Gastroesophageal sphincter (tissue), 4 donors: ENCODE results near the gene OSBPL1A. TPM values are rescaled to one million over a fixed set of nuclear protein-coding genes. Genes with fewer than 3 reads are reported as not detected.

Experiments used
- ATAC-seq: fragments of 150-250 bp; one replicate; pipeline ENCODE4 v1.9.1; 2016; ENCODE audit warnings: mild to moderate bottlenecking, moderate library complexity
- H3K27ac ChIP-seq, 4 donors: fragments of 200-600 bp; sonication (generic) in 3 of 4; 1 replicate in 3 of 4; 2 replicates in 1 of 4; pipeline ENCODE4 v1.5.1; 2016 to 2019
- H3K27me3 ChIP-seq: fragments of 200-600 bp; sonication (generic); one replicate; pipeline ENCODE4 v1.5.1; 2019
- H3K36me3 ChIP-seq, 2 donors: fragments of 200-600 bp; sonication (generic); one replicate each; pipeline ENCODE4 v1.5.1; 2019; ENCODE audit warnings: control low read depth in 1 of 2
- H3K4me1 ChIP-seq, 3 donors: fragments of 200-600 bp; sonication (generic); 1 replicate in 2 of 3; 2 replicates in 1 of 3; pipeline ENCODE4 v1.5.1; 2016 to 2019; ENCODE audit warnings: control low read depth in 2 of 3
- H3K4me3 ChIP-seq, 2 donors: fragments of 200-600 bp; sonication (generic); one replicate each; pipeline ENCODE4 v1.5.1; 2019; ENCODE audit warnings: mild to moderate bottlenecking in 1 of 2, moderate library complexity in 1 of 2
- H3K9me3 ChIP-seq, 3 donors: fragments of 200-600 bp; sonication (generic); one replicate each; pipeline ENCODE4 v1.5.1; 2017 to 2019; ENCODE audit warnings: control low read depth in 2 of 3
- CTCF ChIP-seq, 4 experiments: fragments of 200-600 bp in 2 of 4; fragments of 450-650 bp in 2 of 4; sonication (generic) in 1 of 4; IDR thresholded peaks; one replicate each; pipeline ENCODE4 v1.5.1; 2017 to 2019; ENCODE audit warnings: antibody characterized with exemption in 4 of 4, mild to moderate bottlenecking in 2 of 4, moderate library complexity in 2 of 4
- EP300 ChIP-seq: sonication (generic); formaldehyde crosslinking; IDR thresholded peaks from one replicate; pipeline ENCODE4 v1.6.1; 2017; ENCODE audit warnings: antibody characterized with exemption, mild to moderate bottlenecking
- POLR2A ChIP-seq, 2 donors: fragments of 450-650 bp; IDR thresholded peaks; one replicate each; pipeline ENCODE4 v1.6.1; 2017; ENCODE audit warnings: antibody characterized with exemption in 2 of 2, mild to moderate bottlenecking in 2 of 2, moderate library complexity in 1 of 2
- POLR2AphosphoS5 ChIP-seq: sonication (generic); formaldehyde crosslinking; IDR thresholded peaks from one replicate; pipeline ENCODE4 v1.6.1; 2017; ENCODE audit warnings: antibody characterized with exemption
- WGBS, 2 donors: methylation state at CpG; one replicate each; pipeline ENCODE4 v1.1.5; 2018; ENCODE audit warnings: low coverage in 1 of 2; 5-methylcytosine and 5-hydroxymethylcytosine counted together
- total RNA-seq, 4 donors: library from RNA; depleted of rRNA; stranded (reverse); fragments of >200 nt; gene quantifications; one replicate each; pipeline ENCODE4 v1.1.0, GENCODE V29; 2016

OSBPL1A gene
- total RNA-seq, 4 donors from 2014 or later, result 97.1 to 120 (median 116) TPM

DNA sequence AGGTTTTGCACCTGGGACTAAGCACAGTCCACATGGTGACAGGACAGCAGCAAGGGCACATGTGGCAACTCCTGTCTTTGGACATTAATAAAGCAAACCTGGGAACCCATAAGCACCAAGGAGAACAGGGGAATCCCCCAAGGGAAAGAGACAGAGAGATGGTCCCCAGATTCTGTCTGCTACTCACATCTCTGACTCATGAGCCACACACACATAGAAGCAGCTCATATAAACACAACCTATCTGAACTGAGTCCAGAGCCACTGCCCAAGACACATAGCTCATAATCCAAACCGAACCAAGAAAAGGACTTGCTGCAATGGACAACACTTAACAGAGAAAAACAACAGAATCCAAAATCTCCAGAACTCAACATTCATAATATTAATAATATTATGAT lies 82.5 kb downstream of the OSBPL1A start:
- Histone ChIP-seq H3K36me3 (peaks cover 0 to 21% of the 10 kb centered on the region in 2 donors), H3K27ac (no peak overlapping the region), H3K9me3 (no peaks in the 10 kb centered on the region), H3K4me1 (no peaks in the 10 kb centered on the region), H3K27me3 (no peaks in the 10 kb centered on the region), H3K4me3 (no peak overlapping the region)
- WGBS, 2 donors, result 80 to 86% methylated on average over 1 of the region's 1 CpG
- ATAC-seq, result no peak
- TF ChIP-seq CTCF (IDR thresholded peaks at IDR 0.05), result no peak
- TF ChIP-seq POLR2A (IDR thresholded peaks at IDR 0.05), result no peak
- no peak for TF ChIP-seq POLR2AphosphoS5
- TF ChIP-seq EP300, result no peak

DNA sequence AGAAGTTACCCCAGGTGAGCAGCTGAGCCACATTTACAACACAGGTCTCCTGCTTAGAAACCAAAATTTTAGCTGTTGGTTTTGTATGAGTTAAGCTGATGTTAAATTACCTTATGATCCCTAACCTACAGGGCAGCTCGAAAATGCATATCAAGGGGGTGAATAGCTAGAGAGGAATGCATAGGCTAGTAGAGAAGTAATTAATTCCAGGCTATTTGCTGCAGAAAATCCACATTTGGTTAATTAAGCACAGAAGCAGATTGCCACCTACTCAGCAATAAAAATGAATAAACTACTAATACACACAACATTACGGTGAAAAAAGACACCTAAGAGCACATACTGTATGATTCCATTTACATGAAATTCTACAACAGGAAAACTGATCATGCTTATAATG lies 91.4 kb downstream of the OSBPL1A start:
- Histone ChIP-seq H3K4me1 (no peaks in the 10 kb centered on the region), H3K4me3 (no peak overlapping the region), H3K27me3 (no peaks in the 10 kb centered on the region), H3K36me3 (peaks cover 0 to 24% of the 10 kb centered on the region in 2 donors), H3K9me3 (no peaks in the 10 kb centered on the region), H3K27ac (no peak overlapping the region)
- ATAC-seq, result no peak
- no peak for TF ChIP-seq EP300
- TF ChIP-seq CTCF (IDR thresholded peaks at IDR 0.05), result no peak
- no peak for TF ChIP-seq POLR2A (IDR thresholded peaks at IDR 0.05)
- no peak for TF ChIP-seq POLR2AphosphoS5
- WGBS, 2 donors, result 81 to 96% methylated on average over 2 of the region's 2 CpGs

DNA sequence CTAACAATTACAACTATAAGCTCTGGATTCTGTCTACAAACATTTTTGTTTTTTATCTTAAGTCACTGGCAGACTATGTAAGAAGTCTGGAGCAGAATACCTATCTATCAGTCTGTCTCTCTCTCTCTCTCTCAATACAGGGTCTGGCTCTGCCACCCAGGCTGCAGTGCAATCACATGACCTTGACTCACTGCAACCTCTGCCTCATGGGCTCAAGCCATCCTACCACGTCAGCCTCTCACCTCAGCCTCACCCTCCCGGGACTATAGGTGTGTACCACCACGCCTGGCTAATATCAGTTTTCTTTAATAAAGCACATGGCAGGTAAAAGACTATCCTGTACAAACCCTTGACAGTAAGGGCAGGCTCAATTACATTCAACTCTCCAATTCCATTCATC lies 96.9 kb downstream of the OSBPL1A start:
- no peak overlapping the region for H3K4me3 ChIP-seq
- H3K36me3 ChIP-seq, result peaks cover 0 to 17% of the 10 kb centered on the region in 2 donors
- no peak for ATAC-seq
- H3K4me1 ChIP-seq, result no peaks in the 10 kb centered on the region
- no peaks in the 10 kb centered on the region for H3K9me3 ChIP-seq
- no peak overlapping the region for H3K27ac ChIP-seq
- 92% methylated on average over 3 of the region's 3 CpGs; no CpG with 5 or more reads in 1 of the 2 donors for WGBS, 2 donors
- TF ChIP-seq POLR2AphosphoS5 (no peak), EP300 (no peak), POLR2A (IDR thresholded peaks at IDR 0.05) (no peak), CTCF (IDR thresholded peaks at IDR 0.05) (no peak)
- H3K27me3 ChIP-seq, result no peaks in the 10 kb centered on the region

GRCh38 chr18:24296276-24296675 lies 101.3 kb downstream of the OSBPL1A start:
- H3K27ac ChIP-seq, result no peak overlapping the region
- TF ChIP-seq POLR2AphosphoS5, result no peak
- no peak for TF ChIP-seq POLR2A (IDR thresholded peaks at IDR 0.05)
- no peak for TF ChIP-seq EP300
- TF ChIP-seq CTCF (IDR thresholded peaks at IDR 0.05), result no peak
- H3K4me1 ChIP-seq, result no peaks in the 10 kb centered on the region
- H3K27me3 ChIP-seq, result no peaks in the 10 kb centered on the region
- H3K9me3 ChIP-seq, result no peaks in the 10 kb centered on the region
- no peaks in the 10 kb centered on the region for H3K36me3 ChIP-seq
- ATAC-seq, result no peak
- H3K4me3 ChIP-seq, result no peak overlapping the region
- WGBS, 2 donors, result 82 to 83% methylated on average over 3 of the region's 3 CpGs

DNA sequence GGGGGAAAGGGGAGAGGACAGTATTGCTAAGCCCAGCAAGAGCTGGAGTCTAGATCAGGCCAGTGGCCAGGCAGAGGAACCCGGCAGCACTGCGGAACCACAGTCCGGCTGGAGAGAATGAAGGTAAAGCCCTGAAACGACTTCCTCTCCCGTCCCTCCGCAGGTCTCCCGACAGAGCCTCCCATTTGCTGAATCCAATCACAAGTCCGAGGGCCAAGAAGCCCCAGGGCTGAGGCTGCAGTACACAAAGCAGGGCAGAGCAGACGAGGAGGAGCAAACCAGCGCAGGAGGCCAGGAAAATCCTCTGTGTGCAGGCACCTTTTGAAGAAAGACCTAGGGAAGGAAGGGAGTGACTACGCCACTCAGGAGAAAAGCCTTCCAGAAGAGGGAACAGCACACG lies 104.4 kb downstream of the OSBPL1A start:
- H3K9me3 ChIP-seq, result no peaks in the 10 kb centered on the region
- H3K27ac ChIP-seq, result no peak overlapping the region
- WGBS, 2 donors, result 82 to 85% methylated on average over 4 to 7 of the region's 12 CpGs
- ATAC-seq, result no peak
- no peak overlapping the region for H3K4me3 ChIP-seq
- H3K4me1 ChIP-seq, result no peaks in the 10 kb centered on the region
- no peaks in the 10 kb centered on the region for H3K27me3 ChIP-seq
- no peak for TF ChIP-seq CTCF (IDR thresholded peaks at IDR 0.05)
- TF ChIP-seq POLR2AphosphoS5, result no peak
- no peak for TF ChIP-seq POLR2A (IDR thresholded peaks at IDR 0.05)
- TF ChIP-seq EP300, result no peak
- H3K36me3 ChIP-seq, result no peaks in the 10 kb centered on the region
